Measurements from ENCODE around the gene EXOC4. TPM values are rescaled to one million over a fixed set of nuclear protein-coding genes. Genes with fewer than 3 reads are reported as not detected.

EXOC4 gene
- total and polyA plus RNA-seq, 2 of the 8 experiments (the other 6 are each of a cell fraction or from before 2014, with no cell fraction given) = 27.0 to 67.3 TPM

DNA sequence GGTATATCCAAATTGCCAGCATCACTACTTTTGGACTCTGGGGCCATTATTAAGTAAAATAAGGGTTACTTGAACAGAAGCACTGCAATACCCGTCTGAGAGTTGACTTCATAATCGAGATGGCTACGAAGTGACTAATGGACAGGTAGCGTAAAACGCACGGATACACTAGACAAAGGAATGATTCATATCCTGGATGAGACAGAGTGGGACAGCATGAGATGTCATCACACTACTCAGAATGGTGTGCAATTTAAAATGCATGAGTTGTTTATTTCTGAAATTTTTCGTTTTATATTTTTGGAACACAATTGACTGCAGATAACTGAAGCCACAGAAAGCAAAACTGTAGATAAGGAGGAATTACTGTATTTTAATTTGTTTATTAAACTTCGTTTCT, 452.7 kb downstream of the EXOC4 start:
- Histone ChIP-seq H3K23me2 (ENCODE audit: low read depth, low read length) (no peaks in the 10 kb centered on the region), H4K91ac (replicated peaks; ENCODE audit: insufficient read length, low read length) (no peak overlapping the region), H3K4me1 (replicated peaks in 1 of 4; ENCODE audit: control insufficient read depth in 3 of 4, insufficient read depth in 4 of 4, low read length in 3 of 4) (no peaks in the 10 kb centered on the region), H3K27me3 (replicated peaks in 1 of 4; ENCODE audit: control insufficient read depth in 3 of 4, extremely low read depth in 1 of 4, insufficient read depth in 3 of 4, low read length in 3 of 4) (no peaks in the 10 kb centered on the region), H4K8ac (ENCODE audit: extremely low read depth, insufficient read depth, low read length) (no peak overlapping the region), H3K14ac (ENCODE audit: insufficient read length) (no peak overlapping the region), H3K79me1 (ENCODE audit: low read depth, low read length) (no peaks in the 10 kb centered on the region), H2BK15ac (ENCODE audit: low read length) (no peak overlapping the region), H3K56ac (replicated peaks; ENCODE audit: insufficient read length, low read depth, low read length) (no peak overlapping the region), H3K4me3 (ENCODE audit: extremely low read depth in 1 of 4, insufficient read depth in 2 of 4, low read depth in 3 of 4, low read length in 4 of 4) (no peak overlapping the region), H3K9me3 (ENCODE audit: insufficient read depth in 2 of 2, low read depth in 1 of 2, low read length in 1 of 2) (no peaks in the 10 kb centered on the region), H4K20me1 (replicated peaks in 1 of 2; ENCODE audit: control insufficient read depth in 1 of 2, insufficient read depth in 2 of 2, low read length in 2 of 2) (no peaks in the 10 kb centered on the region), H2AK5ac (ENCODE audit: low read depth, low read length) (no peak overlapping the region), H3K4ac (replicated peaks; ENCODE audit: insufficient read length, low read depth, low read length) (no peak overlapping the region), H2BK120ac (replicated peaks; ENCODE audit: low read depth, low read length) (no peak overlapping the region), H3K9ac (replicated peaks in 1 of 4; ENCODE audit: extremely low read depth in 1 of 4, low read depth in 3 of 4, low read length in 3 of 4) (no peak overlapping the region), H3K27ac (ENCODE audit: low read depth, low read length) (no peak overlapping the region), H2BK5ac (ENCODE audit: low read depth, low read length) (no peak overlapping the region), H3K36me3 (ENCODE audit: control insufficient read depth in 2 of 4, insufficient read depth in 4 of 4, low read length in 3 of 4) (no peaks in the 10 kb centered on the region), H2BK20ac (ENCODE audit: low read length) (no peak overlapping the region), H3K4me2 (ENCODE audit: insufficient read depth in 1 of 2, low read depth in 2 of 2, low read length in 2 of 2) (no peak overlapping the region), H4K5ac (ENCODE audit: insufficient read length, low read depth, low read length) (no peak overlapping the region), H3K79me2 (ENCODE audit: control insufficient read depth in 1 of 2, insufficient read depth in 2 of 2, low read length in 2 of 2) (no peaks in the 10 kb centered on the region), H3K18ac (ENCODE audit: extremely low read depth, low read length) (no peak overlapping the region), H3K23ac (ENCODE audit: insufficient read length) (no peak overlapping the region), H2BK12ac (ENCODE audit: low read depth, low read length) (no peak overlapping the region), H2AFZ (ENCODE audit: low read length) (no peak overlapping the region)
- TF ChIP-seq SRF (IDR thresholded peaks at IDR 0.05; ENCODE audit: low read depth, low read length) (no peak), CEBPB (IDR thresholded peaks at IDR 0.05; ENCODE audit: low read depth, low read length) (no peak)
- DNase-seq (ENCODE audit: low read depth in 1 of 2, low spot score in 2 of 2) = no peak
- POLR2A ChIA-PET (ENCODE audit: partially characterized antibody) = no interaction called here
- no peak for FAIRE-seq
- CTCF ChIA-PET (ENCODE audit: partially characterized antibody) = no interaction called here
- 90% methylated on average over 8 of the region's 8 CpGs; no CpG with 5 or more reads in 1 of the 2 experiments for WGBS, 2 experiments (ENCODE audit: extremely low coverage in 1 of 2, insufficient coverage in 1 of 2, insufficient read length in 1 of 2, insufficient replicate concordance in 2 of 2, low coverage in 1 of 2, low lambda C conversion rate in 2 of 2, missing lambda C conversion rate in 1 of 2)
